ENCODE measurements around the gene CD300LG.

GRCh38 chr17:43911904-43912303 is 64.9 kb downstream of the CD300LG start:
- TF ChIP-seq, protein P1, sequence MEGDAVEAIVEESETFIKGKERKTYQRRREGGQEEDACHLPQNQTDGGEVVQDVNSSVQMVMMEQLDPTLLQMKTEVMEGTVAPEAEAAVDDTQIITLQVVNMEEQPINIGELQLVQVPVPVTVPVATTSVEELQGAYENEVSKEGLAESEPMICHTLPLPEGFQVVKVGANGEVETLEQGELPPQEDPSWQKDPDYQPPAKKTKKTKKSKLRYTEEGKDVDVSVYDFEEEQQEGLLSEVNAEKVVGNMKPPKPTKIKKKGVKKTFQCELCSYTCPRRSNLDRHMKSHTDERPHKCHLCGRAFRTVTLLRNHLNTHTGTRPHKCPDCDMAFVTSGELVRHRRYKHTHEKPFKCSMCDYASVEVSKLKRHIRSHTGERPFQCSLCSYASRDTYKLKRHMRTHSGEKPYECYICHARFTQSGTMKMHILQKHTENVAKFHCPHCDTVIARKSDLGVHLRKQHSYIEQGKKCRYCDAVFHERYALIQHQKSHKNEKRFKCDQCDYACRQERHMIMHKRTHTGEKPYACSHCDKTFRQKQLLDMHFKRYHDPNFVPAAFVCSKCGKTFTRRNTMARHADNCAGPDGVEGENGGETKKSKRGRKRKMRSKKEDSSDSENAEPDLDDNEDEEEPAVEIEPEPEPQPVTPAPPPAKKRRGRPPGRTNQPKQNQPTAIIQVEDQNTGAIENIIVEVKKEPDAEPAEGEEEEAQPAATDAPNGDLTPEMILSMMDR (IDR thresholded peaks at IDR 0.05), result no peak
- no peak for TF ChIP-seq EP300 (IDR thresholded peaks at IDR 0.05)
- TF ChIP-seq REST (IDR thresholded peaks at IDR 0.05), result no peak
- no peak for TF ChIP-seq SMC3 (IDR thresholded peaks at IDR 0.05)
- TF ChIP-seq, protein P2, sequence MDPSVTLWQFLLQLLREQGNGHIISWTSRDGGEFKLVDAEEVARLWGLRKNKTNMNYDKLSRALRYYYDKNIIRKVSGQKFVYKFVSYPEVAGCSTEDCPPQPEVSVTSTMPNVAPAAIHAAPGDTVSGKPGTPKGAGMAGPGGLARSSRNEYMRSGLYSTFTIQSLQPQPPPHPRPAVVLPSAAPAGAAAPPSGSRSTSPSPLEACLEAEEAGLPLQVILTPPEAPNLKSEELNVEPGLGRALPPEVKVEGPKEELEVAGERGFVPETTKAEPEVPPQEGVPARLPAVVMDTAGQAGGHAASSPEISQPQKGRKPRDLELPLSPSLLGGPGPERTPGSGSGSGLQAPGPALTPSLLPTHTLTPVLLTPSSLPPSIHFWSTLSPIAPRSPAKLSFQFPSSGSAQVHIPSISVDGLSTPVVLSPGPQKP (IDR thresholded peaks at IDR 0.05; ENCODE audit: low read depth, low read length), result no peak
- TF ChIP-seq POLR2AphosphoS2 (conservative IDR thresholded peaks at IDR 0.05; ENCODE audit: low read length), result no peak
- TF ChIP-seq TFCP2L1 (CRISPR knock-in tag; IDR thresholded peaks at IDR 0.05), result no peak
- no peak for TF ChIP-seq POLR2A (IDR thresholded peaks at IDR 0.05; ENCODE audit: low read length)
- no peak for TF ChIP-seq ESRRA (IDR thresholded peaks at IDR 0.05; ENCODE audit: borderline replicate concordance, low read length)
- no peak for TF ChIP-seq NR3C1 (IDR thresholded peaks at IDR 0.05)
- TF ChIP-seq RAD21 (conservative IDR thresholded peaks at IDR 0.05 in 1 of 2, IDR thresholded peaks at IDR 0.05 in 1 of 2), result no peak
